DOHH2 (cell line): ENCODE results near the gene ATP11A.

Source experiments
- EZH2phosphoT487 ChIP-seq: fragments of 200-600 bp; sonication (generic); IDR thresholded peaks from 2 replicates; pipeline ENCODE4 v1.6.1; 2017; ENCODE audit warnings: borderline replicate concordance, mild to moderate bottlenecking, antibody characterized with exemption, low read length, moderate library complexity, mixed read lengths
- TF ChIP-seq, protein P1 (sequence below): fragments of 200-600 bp; sonication (generic); IDR thresholded peaks from one replicate; pipeline ENCODE4 v1.5.1; 2014; ENCODE audit warnings: antibody characterized with exemption, mild to moderate bottlenecking, low read depth, low read length; ENCODE audit not compliant: poor library complexity, severe bottlenecking

DNA sequence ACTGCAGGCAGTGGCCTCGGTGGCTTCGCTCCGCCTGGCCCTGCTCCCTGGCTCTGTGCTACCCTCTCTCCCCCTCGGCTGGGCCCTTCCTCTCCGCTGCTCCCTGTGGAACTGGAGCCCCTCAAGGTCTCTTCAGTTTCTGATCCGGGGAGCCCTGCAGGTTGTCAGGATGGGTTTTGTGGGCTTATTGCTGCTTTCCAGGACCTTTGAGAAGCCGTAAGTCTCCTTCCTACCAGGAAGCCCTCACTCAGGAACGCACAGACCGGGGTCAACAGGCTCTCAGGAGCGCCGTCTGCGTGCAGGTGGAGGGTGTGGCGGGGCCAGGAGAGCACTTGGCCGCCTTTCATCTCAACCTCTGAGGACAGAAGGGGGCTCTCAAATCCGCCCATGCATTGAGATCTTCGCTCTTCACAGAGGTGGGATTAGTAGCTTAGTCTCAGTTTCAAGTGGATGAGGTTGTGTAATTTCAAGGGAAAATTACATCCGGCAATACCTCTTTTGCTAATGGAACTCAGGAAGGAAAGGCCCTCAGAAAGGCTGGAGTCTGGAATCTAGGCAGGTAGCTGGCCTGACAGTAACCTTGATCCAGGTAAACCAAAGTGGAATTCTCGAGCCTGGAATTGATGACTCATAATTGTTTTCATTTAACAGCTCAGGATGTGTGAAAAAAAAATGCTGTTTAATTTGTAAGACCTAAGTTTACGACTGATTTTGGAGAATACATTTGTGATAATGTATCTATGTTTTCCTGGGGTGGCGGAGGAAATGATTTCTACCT is 102.0 kb downstream of the ATP11A start:
- TF ChIP-seq, protein P1, sequence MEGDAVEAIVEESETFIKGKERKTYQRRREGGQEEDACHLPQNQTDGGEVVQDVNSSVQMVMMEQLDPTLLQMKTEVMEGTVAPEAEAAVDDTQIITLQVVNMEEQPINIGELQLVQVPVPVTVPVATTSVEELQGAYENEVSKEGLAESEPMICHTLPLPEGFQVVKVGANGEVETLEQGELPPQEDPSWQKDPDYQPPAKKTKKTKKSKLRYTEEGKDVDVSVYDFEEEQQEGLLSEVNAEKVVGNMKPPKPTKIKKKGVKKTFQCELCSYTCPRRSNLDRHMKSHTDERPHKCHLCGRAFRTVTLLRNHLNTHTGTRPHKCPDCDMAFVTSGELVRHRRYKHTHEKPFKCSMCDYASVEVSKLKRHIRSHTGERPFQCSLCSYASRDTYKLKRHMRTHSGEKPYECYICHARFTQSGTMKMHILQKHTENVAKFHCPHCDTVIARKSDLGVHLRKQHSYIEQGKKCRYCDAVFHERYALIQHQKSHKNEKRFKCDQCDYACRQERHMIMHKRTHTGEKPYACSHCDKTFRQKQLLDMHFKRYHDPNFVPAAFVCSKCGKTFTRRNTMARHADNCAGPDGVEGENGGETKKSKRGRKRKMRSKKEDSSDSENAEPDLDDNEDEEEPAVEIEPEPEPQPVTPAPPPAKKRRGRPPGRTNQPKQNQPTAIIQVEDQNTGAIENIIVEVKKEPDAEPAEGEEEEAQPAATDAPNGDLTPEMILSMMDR, result no peak
- TF ChIP-seq EZH2phosphoT487, result no peak
